HTERT RPE-1 (cell line): ENCODE results near the gene TMC4.

ENCODE experiments used
- in situ Hi-C: fragments of 300-500 bp; cut with MboI; formaldehyde crosslinking; loops from 4 replicates; pipeline ENCODE4 v1.14.3; 2020; ENCODE audit warnings: low sequenced_read_pairs

Gene TMC4

DNA sequence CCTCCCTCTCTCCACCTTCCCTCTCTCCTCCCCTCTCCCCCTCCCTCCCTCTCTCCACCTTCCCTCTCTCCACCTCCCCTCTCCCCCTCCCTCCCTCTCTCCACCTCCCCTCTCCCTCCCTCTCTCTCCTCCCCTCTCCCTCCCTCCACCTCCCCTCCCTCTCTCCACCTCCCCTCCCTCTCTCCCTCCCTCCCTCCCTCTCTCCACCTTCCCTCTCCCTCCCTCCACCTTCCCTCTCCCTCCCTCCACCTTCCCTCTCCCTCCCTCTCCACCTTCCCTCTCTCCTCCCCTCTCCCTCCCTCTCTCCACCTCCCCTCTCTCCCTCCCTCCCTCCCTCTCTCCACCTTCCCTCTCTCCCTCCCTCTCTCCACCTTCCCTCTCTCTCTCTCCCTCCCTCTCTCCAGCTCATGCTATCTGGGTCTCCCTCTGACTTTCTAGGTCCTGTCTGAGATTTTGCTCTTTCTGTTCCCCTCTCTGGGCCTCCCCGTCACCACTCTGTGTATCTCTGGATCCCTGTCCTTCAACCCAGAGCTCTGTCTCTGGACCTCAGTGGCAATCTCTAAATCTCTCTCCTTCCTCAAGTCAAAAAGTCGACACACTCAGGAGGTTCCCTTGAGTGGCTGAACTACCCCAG is 38.9 kb downstream of the TMC4 start:
- in situ Hi-C loops, result no loop called here

DNA sequence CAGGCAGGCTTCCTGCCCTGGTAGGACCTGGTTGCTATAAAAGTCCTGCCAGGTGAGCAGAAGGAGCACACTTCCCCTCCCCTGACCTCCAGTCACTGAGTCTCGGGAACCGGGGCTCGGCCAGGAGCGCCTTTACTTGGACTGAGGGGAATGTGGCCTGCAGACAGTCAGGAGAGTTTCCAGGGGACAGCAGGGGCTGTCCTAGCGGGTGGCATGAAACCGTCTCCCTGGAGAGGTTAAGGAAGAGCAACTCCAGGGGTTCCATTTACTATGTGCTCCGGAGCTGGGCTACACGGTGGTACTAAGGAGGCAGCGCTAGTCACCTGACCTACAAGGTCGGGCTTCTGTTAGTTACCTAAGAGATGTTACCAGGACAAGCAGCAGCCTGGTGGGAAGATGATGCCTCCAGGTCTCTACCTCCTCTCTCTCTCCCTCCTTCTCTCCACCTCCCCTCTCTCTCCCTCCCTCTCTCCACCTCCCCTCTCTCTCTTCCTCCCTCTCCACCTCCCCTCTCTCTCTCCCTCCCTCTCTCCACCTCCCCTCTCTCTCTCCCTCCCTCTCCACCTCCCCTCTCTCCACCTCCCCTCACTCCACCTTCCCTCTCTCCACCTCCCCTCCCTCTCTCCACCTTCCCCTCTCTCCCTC is 39.5 kb downstream of the TMC4 start:
- in situ Hi-C loops, result no loop called here

DNA sequence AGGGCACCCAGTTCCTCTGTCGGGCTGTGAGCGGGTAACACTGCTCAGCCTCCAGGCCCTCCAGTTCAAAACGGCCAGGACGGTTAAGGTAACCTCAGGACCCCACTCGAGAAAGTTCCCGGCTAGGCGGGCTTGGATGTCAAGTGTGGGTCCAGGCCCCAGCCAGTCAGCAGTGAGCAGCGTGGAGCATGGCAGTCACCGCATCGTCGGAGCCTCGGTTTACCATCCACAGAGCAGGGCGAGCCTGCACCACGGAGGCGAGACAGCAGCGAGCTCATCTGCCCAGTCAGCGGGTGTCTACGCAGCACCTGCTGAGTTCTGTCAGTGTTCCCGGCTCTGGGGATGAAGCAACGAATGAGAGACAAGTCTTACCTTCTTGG is 43.4 kb downstream of the TMC4 start:
- in situ Hi-C loops, result no loop called here

DNA sequence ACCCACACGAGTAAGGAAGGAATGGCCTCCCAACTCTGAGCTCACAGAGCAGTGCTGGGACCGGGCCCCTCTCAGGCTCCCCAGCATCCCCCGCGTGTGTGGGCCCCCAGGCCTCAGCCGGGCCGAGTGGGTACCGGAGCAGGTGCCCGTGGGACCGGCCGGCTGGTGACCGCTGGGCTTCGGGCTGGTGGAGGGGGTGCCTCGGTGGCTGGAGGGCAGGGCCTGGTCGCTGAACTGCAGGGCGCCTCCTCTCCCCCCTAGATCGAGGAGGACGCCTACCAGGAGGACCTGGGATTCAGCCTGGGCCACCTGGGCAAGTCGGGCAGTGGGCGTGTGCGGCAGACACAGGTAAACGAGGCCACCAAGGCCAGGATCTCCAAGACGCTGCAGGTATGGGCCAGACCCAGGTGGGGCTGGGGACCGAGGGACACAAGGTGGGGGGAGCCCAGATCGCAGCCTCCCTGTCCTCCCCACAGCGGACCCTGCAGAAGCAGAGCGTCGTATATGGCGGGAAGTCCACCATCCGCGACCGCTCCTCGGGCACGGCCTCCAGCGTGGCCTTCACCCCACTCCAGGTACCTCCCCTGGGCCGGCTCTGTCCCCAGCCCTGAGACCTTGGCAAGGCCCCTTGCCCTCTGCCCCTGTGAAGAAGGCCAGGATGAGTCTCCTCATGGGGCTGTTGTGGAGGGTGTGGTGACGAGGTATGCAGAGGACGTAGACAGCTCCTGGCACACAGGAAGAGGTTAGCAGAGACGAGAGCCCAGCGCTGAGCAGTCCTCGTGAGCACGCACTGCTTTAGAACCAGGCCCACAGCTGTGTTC is 44.0 kb downstream of the TMC4 start:
- in situ Hi-C loops, result no loop called here

- in situ Hi-C loops, result no loop called here
Observed at GRCh38 chr19:54128441-54128725, 44.6 kb downstream of the TMC4 start.

- in situ Hi-C loops, result no loop called here
Observed at GRCh38 chr19:54127688-54128440, 45.1 kb downstream of the TMC4 start.

DNA sequence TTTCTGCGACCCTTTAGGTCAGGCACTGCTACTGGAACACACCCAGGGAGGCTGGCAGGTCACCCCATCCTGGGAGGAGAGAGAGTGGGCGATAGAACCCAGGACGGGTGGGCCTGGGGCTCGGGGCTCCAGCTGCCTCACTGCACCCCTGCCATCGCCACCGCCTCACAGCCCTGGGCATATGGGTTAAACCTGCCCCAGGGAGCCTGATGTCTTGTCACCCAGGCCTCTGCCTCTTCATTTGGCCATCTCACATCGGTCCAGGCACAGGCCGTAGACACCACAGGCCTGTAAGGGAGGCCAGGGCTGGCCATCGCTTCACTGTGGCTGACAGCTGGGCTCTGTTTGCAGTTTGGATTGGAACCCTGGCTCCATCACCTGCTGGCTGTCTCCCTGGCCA is 47.2 kb downstream of the TMC4 start:
- in situ Hi-C loops, result no loop called here

DNA sequence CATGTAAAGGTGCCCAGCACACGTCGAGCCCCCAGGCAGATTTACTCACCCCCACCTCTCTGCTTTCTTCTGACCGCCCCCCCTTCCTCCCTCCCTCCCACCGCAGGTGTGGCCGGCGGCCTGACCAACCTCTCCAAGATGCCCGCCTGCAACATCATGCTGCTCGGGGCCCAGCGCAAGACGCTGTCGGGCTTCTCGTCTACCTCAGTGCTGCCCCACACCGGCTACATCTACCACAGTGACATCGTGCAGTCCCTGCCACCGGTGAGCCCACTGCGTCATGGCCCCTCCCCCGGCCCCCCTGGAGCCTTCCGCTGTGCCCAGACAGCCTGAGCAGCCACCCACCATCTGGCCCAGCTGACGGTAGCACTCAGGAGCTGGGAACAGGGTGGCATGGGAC is 48.6 kb downstream of the TMC4 start:
- in situ Hi-C loops, result no loop called here

- in situ Hi-C loops, result no loop called here
Observed at GRCh38 chr19:54123682-54124081, 49.3 kb downstream of the TMC4 start.

DNA sequence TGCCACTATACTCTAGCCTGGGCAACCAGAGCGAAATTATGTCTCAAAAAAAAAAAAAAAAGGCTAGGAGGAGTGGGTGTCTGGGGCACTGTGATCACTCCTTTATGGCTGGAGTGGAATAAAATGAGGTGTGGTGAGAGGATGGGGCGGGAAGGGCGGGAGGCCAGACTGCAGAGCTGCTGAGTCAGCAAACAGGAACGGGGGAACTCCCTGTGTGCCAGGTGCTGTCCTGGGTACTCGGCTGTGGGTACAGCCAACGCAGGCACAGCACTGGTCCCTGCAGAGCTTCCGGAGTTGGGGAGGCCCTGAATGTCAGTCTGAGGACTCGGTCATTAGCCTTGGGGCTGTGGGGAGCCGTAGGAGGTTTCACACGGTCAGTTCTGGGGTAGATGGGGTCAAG is 51.7 kb downstream of the TMC4 start:
- in situ Hi-C loops, result no loop called here

- in situ Hi-C loops, result no loop called here
Observed at GRCh38 chr19:54115109-54116063, 57.6 kb downstream of the TMC4 start, which contains the start of the genes PRPF31 and TFPT. Gene PRPF31 (plus strand): TSS chr19:54115754. CDS start chr19:54118279, 2,525 bp downstream. Gene TFPT (minus strand): TSS chr19:54115657. CDS start chr19:54115269, 388 bp downstream.

- in situ Hi-C loops, result no loop called here
Observed at GRCh38 chr19:54114340-54115108, 58.4 kb downstream of the TMC4 start.
